WTC11 (cell line): ENCODE data around the gene PLCB3.

Experiments
- CTCF ChIP-seq: fragments of 200-600 bp; IDR thresholded peaks from 2 replicates; pipeline ENCODE4 v1.8.0; 2022; ENCODE audit warnings: antibody characterized with exemption
- JUN ChIP-seq: sonication (generic); formaldehyde crosslinking; IDR thresholded peaks from 2 replicates; pipeline ENCODE4 v1.8.0; 2023; ENCODE audit warnings: mild to moderate bottlenecking, missing genetic modification reagents
- KAT7 ChIP-seq: sonication (generic); formaldehyde crosslinking; IDR thresholded peaks from 2 replicates; pipeline ENCODE4 v1.8.1; 2023; ENCODE audit warnings: missing genetic modification reagents, mild to moderate bottlenecking, borderline replicate concordance
- MAX ChIP-seq: sonication (generic); formaldehyde crosslinking; IDR thresholded peaks from 2 replicates; pipeline ENCODE4 v1.8.0; 2022; ENCODE audit warnings: mild to moderate bottlenecking, missing genetic modification reagents
- NFYB ChIP-seq: sonication (generic); formaldehyde crosslinking; conservative IDR thresholded peaks from 2 replicates; pipeline ENCODE4 v1.8.0; 2022; ENCODE audit warnings: low read depth, missing genetic modification reagents
- PRDM15 ChIP-seq: sonication (generic); formaldehyde crosslinking; IDR thresholded peaks from 2 replicates; pipeline ENCODE4 v1.8.0; 2022; ENCODE audit warnings: missing genetic modification reagents
- SMAD3 ChIP-seq: sonication (generic); formaldehyde crosslinking; IDR thresholded peaks from 2 replicates; pipeline ENCODE4 v1.8.0; 2022; ENCODE audit warnings: missing genetic modification reagents, mild to moderate bottlenecking, borderline replicate concordance
- TF ChIP-seq, protein P1 (sequence below): sonication (generic); formaldehyde crosslinking; IDR thresholded peaks from 2 replicates; pipeline ENCODE4 v1.8.1; 2023; ENCODE audit warnings: mild to moderate bottlenecking, missing genetic modification reagents, moderate library complexity
- TF ChIP-seq, protein P2 (sequence below): sonication (generic); formaldehyde crosslinking; IDR thresholded peaks from 2 replicates; pipeline ENCODE4 v1.8.0; 2022; ENCODE audit warnings: mild to moderate bottlenecking, missing genetic modification reagents

GRCh38 chr11:64276653-64277431 is 25.5 kb downstream of the PLCB3 start:
- TF ChIP-seq, protein P1, sequence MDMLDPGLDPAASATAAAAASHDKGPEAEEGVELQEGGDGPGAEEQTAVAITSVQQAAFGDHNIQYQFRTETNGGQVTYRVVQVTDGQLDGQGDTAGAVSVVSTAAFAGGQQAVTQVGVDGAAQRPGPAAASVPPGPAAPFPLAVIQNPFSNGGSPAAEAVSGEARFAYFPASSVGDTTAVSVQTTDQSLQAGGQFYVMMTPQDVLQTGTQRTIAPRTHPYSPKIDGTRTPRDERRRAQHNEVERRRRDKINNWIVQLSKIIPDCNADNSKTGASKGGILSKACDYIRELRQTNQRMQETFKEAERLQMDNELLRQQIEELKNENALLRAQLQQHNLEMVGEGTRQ, result no peak
- no peak for TF ChIP-seq PRDM15
- no peak for TF ChIP-seq KAT7 (CRISPR knock-in tag)
- TF ChIP-seq, protein P2, sequence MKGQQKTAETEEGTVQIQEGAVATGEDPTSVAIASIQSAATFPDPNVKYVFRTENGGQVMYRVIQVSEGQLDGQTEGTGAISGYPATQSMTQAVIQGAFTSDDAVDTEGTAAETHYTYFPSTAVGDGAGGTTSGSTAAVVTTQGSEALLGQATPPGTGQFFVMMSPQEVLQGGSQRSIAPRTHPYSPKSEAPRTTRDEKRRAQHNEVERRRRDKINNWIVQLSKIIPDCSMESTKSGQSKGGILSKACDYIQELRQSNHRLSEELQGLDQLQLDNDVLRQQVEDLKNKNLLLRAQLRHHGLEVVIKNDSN, result no peak
- no peak for TF ChIP-seq NFYB
- no peak for TF ChIP-seq CTCF
- no peak for TF ChIP-seq JUN (CRISPR knock-in tag)
- no peak for TF ChIP-seq MAX (CRISPR knock-in tag)
- TF ChIP-seq SMAD3 (CRISPR knock-in tag), result no peak
